Prostate gland (tissue), 2 donors: ENCODE data around the gene GATAD2B. TPM values are rescaled to one million over a fixed set of nuclear protein-coding genes. Genes with fewer than 3 reads are reported as not detected.

ENCODE experiments used
- DNase-seq: peaks from one replicate; pipeline ENCODE4 v3.0.0-alpha.2; 2019; ENCODE audit warnings: low spot score
- H3K27ac ChIP-seq, 2 donors: fragments of 200-600 bp; sonication (generic); 2 replicates each; pipeline ENCODE4 v1.5.1; 2017 to 2019
- H3K27me3 ChIP-seq: fragments of 200-600 bp; sonication (generic); replicated peaks from 2 replicates; pipeline ENCODE4 v1.5.1; 2019; ENCODE audit not compliant: insufficient read depth
- H3K36me3 ChIP-seq, 2 donors: fragments of 200-600 bp; sonication (generic); 1 replicate in 1 of 2; 2 replicates in 1 of 2; pipeline versions ENCODE4 v1.5.1 to v1.8.1; 2017 to 2019
- H3K4me1 ChIP-seq: fragments of 200-600 bp; sonication (generic); replicated peaks from 2 replicates; pipeline ENCODE4 v1.5.1; 2019
- H3K4me3 ChIP-seq, 2 donors: fragments of 200-600 bp; sonication (generic); 2 replicates each; pipeline ENCODE4 v1.5.1; 2017 to 2019
- H3K9me3 ChIP-seq: fragments of 200-600 bp; sonication (generic); 2 replicates; pipeline ENCODE4 v1.5.1; 2017
- POLR2A ChIP-seq: fragments of 450-650 bp; IDR thresholded peaks from one replicate; pipeline ENCODE4 v1.6.1; 2016; ENCODE audit warnings: antibody characterized with exemption, mild to moderate bottlenecking
- POLR2AphosphoS5 ChIP-seq: sonication (generic); formaldehyde crosslinking; IDR thresholded peaks from one replicate; pipeline ENCODE4 v1.6.1; 2017; ENCODE audit warnings: antibody characterized with exemption
- WGBS: methylation state at CpG from one replicate; pipeline ENCODE4 v1.1.5; 2018; 5-methylcytosine and 5-hydroxymethylcytosine counted together
- intact Hi-C: fragments of 100-400 bp; cut with DNase I; formaldehyde crosslinking; loops from one replicate; pipeline ENCODE4 v1.14.2; 2022
- total RNA-seq, 2 donors: library from RNA; depleted of rRNA; stranded (reverse); fragments of >200 nt; gene quantifications; one replicate each; pipeline ENCODE4 v1.1.0, GENCODE V29; 2016
- TF ChIP-seq, protein P1 (sequence below), 4 experiments: fragments of 200-600 bp in 2 of 4; fragments of 450-650 bp in 2 of 4; sonication (generic) in 2 of 4; IDR thresholded peaks; 1 replicate in 3 of 4; 2 replicates in 1 of 4; pipeline ENCODE4 v1.5.1; 2016 to 2019; ENCODE audit warnings: antibody characterized with exemption in 4 of 4, mild to moderate bottlenecking in 2 of 4, moderate library complexity in 2 of 4

Gene GATAD2B
- total RNA-seq, 2 donors from 2014 or later: 24.5 to 29.7 TPM

DNA sequence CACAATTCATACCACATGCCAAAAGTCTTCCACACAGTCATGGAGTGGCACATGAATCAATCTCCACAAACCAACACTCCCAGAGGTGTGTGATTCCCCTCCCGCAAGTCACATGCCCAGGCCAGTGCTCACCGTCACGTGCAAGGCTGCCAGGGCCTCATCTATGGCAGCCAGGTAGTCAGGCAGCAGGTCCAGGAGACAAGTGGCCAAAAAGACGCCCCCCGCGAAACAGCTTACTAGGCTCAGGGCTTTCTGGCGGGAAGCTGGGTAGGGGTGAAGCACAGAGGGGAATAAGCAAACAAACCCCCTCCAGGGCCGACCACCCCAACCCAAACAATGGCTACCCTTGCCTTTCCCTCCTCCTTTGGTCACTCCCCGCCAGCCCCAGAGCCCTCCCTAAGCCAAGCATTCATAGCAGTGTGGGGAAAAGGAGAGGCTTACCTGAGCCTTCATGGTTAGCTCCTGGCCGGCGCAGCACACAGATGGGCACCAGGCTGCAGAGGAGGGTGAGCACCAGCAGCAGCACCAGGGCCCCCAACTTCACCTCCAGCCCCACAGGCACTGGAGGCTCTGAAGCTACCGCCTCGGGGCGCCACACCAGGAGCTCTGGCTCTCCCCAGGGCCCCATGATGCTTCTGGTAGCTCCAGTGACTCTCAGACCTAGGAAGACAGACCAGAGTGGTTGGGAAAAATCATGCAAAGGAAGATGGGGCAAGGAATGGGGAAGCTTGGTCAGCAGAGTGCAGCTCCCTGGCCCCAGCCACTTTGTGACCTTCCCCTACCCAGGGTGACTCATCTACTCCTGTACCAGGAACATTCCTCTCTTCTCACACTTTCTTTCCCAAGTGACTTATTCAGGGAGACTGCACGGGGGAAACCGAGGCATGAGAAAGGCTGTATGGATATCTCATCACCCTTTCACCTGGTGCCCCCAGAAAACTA, 39.6 kb upstream of the GATAD2B start:
- intact Hi-C loops: no loop called here
- H3K27me3 ChIP-seq: no peaks in the 10 kb centered on the region
- H3K27ac ChIP-seq: peak overlapping the region; percentile 95 to 97
- WGBS: 36% methylated on average over 13 of the region's 16 CpGs
- peak overlapping the region; percentile 61 to 78 for H3K4me3 ChIP-seq
- no peaks in the 10 kb centered on the region for H3K9me3 ChIP-seq
- TF ChIP-seq, protein P1, sequence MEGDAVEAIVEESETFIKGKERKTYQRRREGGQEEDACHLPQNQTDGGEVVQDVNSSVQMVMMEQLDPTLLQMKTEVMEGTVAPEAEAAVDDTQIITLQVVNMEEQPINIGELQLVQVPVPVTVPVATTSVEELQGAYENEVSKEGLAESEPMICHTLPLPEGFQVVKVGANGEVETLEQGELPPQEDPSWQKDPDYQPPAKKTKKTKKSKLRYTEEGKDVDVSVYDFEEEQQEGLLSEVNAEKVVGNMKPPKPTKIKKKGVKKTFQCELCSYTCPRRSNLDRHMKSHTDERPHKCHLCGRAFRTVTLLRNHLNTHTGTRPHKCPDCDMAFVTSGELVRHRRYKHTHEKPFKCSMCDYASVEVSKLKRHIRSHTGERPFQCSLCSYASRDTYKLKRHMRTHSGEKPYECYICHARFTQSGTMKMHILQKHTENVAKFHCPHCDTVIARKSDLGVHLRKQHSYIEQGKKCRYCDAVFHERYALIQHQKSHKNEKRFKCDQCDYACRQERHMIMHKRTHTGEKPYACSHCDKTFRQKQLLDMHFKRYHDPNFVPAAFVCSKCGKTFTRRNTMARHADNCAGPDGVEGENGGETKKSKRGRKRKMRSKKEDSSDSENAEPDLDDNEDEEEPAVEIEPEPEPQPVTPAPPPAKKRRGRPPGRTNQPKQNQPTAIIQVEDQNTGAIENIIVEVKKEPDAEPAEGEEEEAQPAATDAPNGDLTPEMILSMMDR (IDR thresholded peaks at IDR 0.05): no peak
- peak; percentile 50 for TF ChIP-seq POLR2AphosphoS5
- H3K36me3 ChIP-seq: no peaks in the 10 kb centered on the region
- peaks cover 4% of the 10 kb centered on the region for H3K4me1 ChIP-seq
- DNase-seq: peak; percentile 59

DNA sequence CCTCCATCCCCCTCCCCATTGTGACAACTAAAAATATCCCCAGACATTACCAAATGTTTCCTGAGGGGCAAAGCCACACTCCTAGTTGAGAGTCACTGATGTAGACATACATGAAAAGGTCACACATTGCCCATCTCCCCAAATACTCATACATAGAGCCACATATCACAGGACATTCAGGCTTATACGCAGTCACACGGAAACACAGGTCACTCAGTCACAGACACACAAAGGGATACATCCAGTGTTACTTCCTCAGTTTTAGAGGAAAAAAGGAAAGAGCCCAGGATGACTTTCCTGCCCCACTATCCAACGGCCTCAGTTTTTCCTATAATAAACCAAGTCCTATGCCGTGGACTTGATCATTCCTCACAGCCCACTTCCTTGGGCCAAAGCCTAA, 38.6 kb upstream of the GATAD2B start:
- WGBS: 75% methylated on average over 4 of the region's 4 CpGs
- no peaks in the 10 kb centered on the region for H3K36me3 ChIP-seq
- no peak overlapping the region for H3K4me3 ChIP-seq
- H3K27me3 ChIP-seq: no peaks in the 10 kb centered on the region
- DNase-seq: no peak
- intact Hi-C loops: no loop called here
- H3K27ac ChIP-seq: peak overlapping the region; percentile 95 to 97
- TF ChIP-seq POLR2AphosphoS5 (no peak), POLR2A (no peak)
- TF ChIP-seq, protein P1 (IDR thresholded peaks at IDR 0.05): no peak
- H3K9me3 ChIP-seq: no peaks in the 10 kb centered on the region
- peaks cover 4% of the 10 kb centered on the region for H3K4me1 ChIP-seq

DNA sequence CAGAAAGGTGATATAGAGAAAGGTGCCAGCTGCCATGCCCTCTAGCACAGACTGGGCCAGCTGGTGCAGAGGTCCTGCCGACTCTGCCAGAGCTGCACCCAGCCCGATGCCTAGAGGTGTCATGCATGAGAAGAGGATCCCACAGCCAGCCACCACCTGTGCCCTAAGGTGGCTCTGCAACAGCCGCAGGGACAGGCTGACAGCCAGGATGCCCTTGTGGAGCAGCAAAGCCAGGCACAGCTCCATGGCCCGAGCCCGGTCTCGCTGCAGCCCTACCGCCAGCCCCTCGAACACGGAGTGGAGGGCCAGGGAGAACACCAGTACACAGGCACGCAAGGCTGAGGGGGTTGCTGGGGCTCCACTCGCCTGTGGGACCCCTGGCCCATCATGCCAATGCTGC, 37.4 kb upstream of the GATAD2B start:
- peak overlapping the region in 1 of 2 donors; percentile 97 for H3K27ac ChIP-seq
- WGBS: 94% methylated on average over 11 of the region's 11 CpGs
- no peaks in the 10 kb centered on the region for H3K9me3 ChIP-seq
- H3K27me3 ChIP-seq: no peaks in the 10 kb centered on the region
- DNase-seq: no peak
- TF ChIP-seq, protein P1 (IDR thresholded peaks at IDR 0.05): no peak
- TF ChIP-seq POLR2A (no peak), POLR2AphosphoS5 (no peak)
- no peaks in the 10 kb centered on the region for H3K4me1 ChIP-seq
- no peak overlapping the region for H3K4me3 ChIP-seq
- H3K36me3 ChIP-seq: no peaks in the 10 kb centered on the region
- intact Hi-C loops: no loop called here

DNA sequence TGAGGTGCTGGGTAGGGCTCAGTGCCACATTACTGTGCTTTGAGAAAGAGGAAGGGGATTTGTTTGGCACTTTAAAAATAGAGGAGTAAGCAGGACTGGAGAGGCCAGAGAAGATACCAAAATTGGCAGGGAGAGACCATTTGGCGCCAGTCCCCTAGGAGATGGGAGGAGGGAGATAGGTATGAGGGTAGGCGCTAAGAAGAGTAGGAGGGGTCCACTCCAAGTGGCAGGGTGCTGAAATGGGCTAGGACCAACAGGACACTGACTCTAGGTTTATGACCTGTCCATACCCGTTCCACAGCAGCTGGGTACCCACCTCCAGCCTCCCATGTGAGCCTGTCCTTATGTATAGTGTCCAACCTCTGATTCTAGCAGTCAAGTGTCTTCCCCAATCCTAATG, 36.7 kb upstream of the GATAD2B start:
- no peaks in the 10 kb centered on the region for H3K4me1 ChIP-seq
- no peak for DNase-seq
- no peak overlapping the region for H3K4me3 ChIP-seq

More for the DNA sequence above, 36.7 kb upstream of the GATAD2B start:
- Histone ChIP-seq H3K27ac (peak overlapping the region; percentile 96 to 97), H3K27me3 (no peaks in the 10 kb centered on the region), H3K36me3 (no peaks in the 10 kb centered on the region), H3K9me3 (no peaks in the 10 kb centered on the region)
- TF ChIP-seq, protein P1 (IDR thresholded peaks at IDR 0.05): no peak
- TF ChIP-seq POLR2A: no peak
- no peak for TF ChIP-seq POLR2AphosphoS5
- intact Hi-C loops: no loop called here
- 51% methylated on average over 3 of the region's 3 CpGs for WGBS
